OCI-LY7 (cell line): Measurements from ENCODE around the gene MARS1.

ENCODE experiments used
- CTCF ChIP-seq: fragments of 200-600 bp; sonication (generic); conservative IDR thresholded peaks from 2 replicates; pipeline ENCODE4 v1.5.1; 2014; ENCODE audit warnings: mild to moderate bottlenecking, antibody characterized with exemption, low read length, moderate library complexity, mixed read lengths
- EZH2phosphoT487 ChIP-seq: fragments of 200-600 bp; sonication (generic); IDR thresholded peaks from 2 replicates; pipeline ENCODE4 v1.6.1; 2018; ENCODE audit warnings: low read depth, borderline replicate concordance, mild to moderate bottlenecking, mixed run types, antibody characterized with exemption, low read length, moderate library complexity, mixed read lengths

GRCh38 chr12:57481671-57482070 lies 6.2 kb upstream of the MARS1 start:
- TF ChIP-seq CTCF = no peak
- no peak for TF ChIP-seq EZH2phosphoT487
